ENCODE data around the gene LRGUK. TPM values are rescaled to one million over a fixed set of nuclear protein-coding genes. Genes with fewer than 3 reads are reported as not detected.

The LRGUK gene
- total and polyA plus RNA-seq, 12 donors = 0.14 to 1.9 (median 0.53) TPM

DNA sequence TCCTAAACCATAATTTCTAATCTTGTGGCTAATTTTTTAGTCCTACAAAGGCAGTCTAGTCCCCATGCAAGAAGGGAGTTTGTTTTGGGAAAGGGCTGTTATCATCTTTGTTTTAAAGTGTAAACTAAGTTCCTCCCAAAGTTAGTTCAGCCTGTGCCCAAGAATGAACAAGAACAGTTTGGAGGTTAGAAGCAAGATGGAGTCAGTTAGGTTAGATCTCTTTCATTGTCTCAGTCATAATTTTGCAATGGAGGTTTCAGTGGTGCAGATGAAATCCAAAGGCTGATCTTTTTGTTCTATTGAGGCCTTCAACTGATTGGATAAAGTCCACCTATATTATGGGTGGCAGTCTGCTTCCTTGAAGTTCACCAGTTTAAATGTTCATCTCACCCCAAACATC is 68.1 kb downstream of the LRGUK start:
- TF ChIP-seq, protein P1, sequence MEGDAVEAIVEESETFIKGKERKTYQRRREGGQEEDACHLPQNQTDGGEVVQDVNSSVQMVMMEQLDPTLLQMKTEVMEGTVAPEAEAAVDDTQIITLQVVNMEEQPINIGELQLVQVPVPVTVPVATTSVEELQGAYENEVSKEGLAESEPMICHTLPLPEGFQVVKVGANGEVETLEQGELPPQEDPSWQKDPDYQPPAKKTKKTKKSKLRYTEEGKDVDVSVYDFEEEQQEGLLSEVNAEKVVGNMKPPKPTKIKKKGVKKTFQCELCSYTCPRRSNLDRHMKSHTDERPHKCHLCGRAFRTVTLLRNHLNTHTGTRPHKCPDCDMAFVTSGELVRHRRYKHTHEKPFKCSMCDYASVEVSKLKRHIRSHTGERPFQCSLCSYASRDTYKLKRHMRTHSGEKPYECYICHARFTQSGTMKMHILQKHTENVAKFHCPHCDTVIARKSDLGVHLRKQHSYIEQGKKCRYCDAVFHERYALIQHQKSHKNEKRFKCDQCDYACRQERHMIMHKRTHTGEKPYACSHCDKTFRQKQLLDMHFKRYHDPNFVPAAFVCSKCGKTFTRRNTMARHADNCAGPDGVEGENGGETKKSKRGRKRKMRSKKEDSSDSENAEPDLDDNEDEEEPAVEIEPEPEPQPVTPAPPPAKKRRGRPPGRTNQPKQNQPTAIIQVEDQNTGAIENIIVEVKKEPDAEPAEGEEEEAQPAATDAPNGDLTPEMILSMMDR (IDR thresholded peaks at IDR 0.05) = no peak
- TF ChIP-seq POLR2A (IDR thresholded peaks at IDR 0.05) = no peak
- Histone ChIP-seq H3K4me1 (replicated peaks in 1 of 2) (no peaks in the 10 kb centered on the region), H3K4me3 (no peak overlapping the region), H3K27ac (no peak overlapping the region), H3K36me3 (replicated peaks in 1 of 2) (no peaks in the 10 kb centered on the region), H3K27me3 (no peaks in the 10 kb centered on the region), H3K9me3 (replicated peaks in 1 of 3) (no peaks in the 10 kb centered on the region)
- intact Hi-C loops (cut with DNase I) = no loop called here
- no peak for DNase-seq

DNA sequence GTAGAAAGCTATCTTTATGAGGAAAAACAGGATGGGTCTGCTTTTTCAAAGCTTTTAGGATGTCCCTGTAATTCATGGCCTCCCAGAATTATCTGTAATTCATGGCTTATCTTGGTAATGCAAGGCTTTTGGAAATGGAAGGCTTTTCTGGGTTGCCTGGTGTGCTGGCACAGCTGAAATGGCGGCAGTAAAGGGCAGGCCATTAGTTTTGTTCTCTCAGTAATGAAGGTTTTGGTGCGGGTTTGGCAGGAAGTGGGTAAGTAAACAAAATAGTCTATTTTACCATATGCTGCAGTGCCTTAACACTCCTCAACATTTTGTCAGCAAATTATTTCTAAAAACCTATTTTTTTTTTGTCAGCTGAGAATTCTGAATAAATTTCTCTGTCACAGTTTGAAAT is 69.3 kb downstream of the LRGUK start:
- TF ChIP-seq POLR2A (IDR thresholded peaks at IDR 0.05) = no peak
- TF ChIP-seq, protein P1 (IDR thresholded peaks at IDR 0.05) = no peak
- WGBS, 4 donors = 79 to 90% (median 87%) methylated on average over 2 of the region's 2 CpGs
- Histone ChIP-seq H3K9me3 (replicated peaks in 1 of 3) (no peaks in the 10 kb centered on the region), H3K27ac (no peak overlapping the region), H3K27me3 (no peaks in the 10 kb centered on the region), H3K4me1 (replicated peaks in 1 of 2) (no peaks in the 10 kb centered on the region), H3K36me3 (replicated peaks in 1 of 2) (no peaks in the 10 kb centered on the region), H3K4me3 (no peak overlapping the region)
- intact Hi-C loops (cut with DNase I) = no loop called here
- no peak for DNase-seq

DNA sequence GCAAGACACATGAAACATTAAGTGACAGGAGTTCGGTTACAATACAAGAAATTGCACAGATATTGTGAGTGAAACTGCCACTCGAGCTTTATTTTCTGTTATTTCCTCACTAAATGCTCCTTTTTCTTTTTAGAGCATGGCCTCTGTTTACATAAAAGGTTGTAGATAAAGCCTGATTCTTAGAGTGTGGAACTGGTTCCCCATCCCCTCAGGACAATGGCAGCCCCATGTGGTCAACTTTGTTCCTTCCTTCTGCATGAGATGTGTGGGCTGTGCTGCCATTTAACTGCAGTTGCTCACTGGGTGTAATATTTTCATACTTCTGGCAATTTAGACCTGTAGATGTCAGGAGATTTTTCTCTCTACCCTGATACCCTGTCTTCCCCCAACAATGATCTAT is 70.2 kb downstream of the LRGUK start:
- no peak overlapping the region for H3K4me3 ChIP-seq
- no peaks in the 10 kb centered on the region for H3K27me3 ChIP-seq
- 87 to 95% (median 90%) methylated on average over 2 of the region's 2 CpGs for WGBS, 4 donors
- DNase-seq = no peak
- H3K36me3 ChIP-seq (replicated peaks in 1 of 2) = no peaks in the 10 kb centered on the region
- H3K4me1 ChIP-seq (replicated peaks in 1 of 2) = no peaks in the 10 kb centered on the region
- no peak overlapping the region for H3K27ac ChIP-seq
- no peaks in the 10 kb centered on the region for H3K9me3 ChIP-seq (replicated peaks in 1 of 3)
- intact Hi-C loops (cut with DNase I) = no loop called here
- no peak for TF ChIP-seq POLR2A (IDR thresholded peaks at IDR 0.05)
- TF ChIP-seq, protein P1 (IDR thresholded peaks at IDR 0.05) = no peak

DNA sequence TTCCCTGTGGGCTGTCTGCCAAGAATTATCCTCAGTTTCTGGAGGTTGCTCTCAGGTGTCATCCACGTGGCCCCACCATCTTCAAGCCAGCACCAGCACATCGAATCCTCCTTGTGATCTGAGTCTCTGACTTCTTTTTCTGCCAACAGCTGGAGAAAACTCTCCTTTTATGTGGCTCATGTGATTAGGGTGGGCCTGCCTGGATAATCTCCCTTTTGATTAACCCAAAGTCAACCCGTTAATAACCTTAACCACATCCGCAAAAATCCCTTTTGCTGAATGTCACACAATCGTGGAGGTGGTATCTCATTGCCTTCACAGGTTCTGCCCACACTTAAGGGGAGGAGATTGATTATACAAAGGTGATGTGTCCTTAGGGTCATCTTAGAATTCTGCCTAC is 73.8 kb downstream of the LRGUK start:
- intact Hi-C loops (cut with DNase I) = no loop called here
- TF ChIP-seq POLR2A (IDR thresholded peaks at IDR 0.05) = no peak
- TF ChIP-seq, protein P1 (IDR thresholded peaks at IDR 0.05) = no peak
- DNase-seq = no peak
- H3K27me3 ChIP-seq = no peaks in the 10 kb centered on the region
- H3K4me3 ChIP-seq = no peak overlapping the region
- H3K27ac ChIP-seq = no peak overlapping the region
- no peaks in the 10 kb centered on the region for H3K9me3 ChIP-seq (replicated peaks in 1 of 3)
- no peaks in the 10 kb centered on the region for H3K36me3 ChIP-seq (replicated peaks in 1 of 2)
- no peaks in the 10 kb centered on the region for H3K4me1 ChIP-seq (replicated peaks in 1 of 2)
- 88 to 94% (median 90%) methylated on average over 5 of the region's 5 CpGs for WGBS, 4 donors
